Kidney capillary endothelial cell (primary cell): ENCODE measurements around the gene LRRC32.
A peak's percentile ranks its signal among the peaks of the same experiment; 100 is the strongest.
"Not testable (repeated sequence)": the region's sequence is repeated elsewhere in the genome, so short reads cannot be mapped to it uniquely, and the experiment has no call there.

Experiments
- DNase-seq: peaks from one replicate; pipeline ENCODE4 v3.0.0-alpha.2; 2018; ENCODE audit warnings: low spot score

The LRRC32 gene

GRCh38 chr11:76629116-76629852 lies 41.3 kb downstream of the LRRC32 start:
- DNase-seq, result peak; percentile 90

GRCh38 chr11:76628408-76628947 lies 42.1 kb downstream of the LRRC32 start:
- DNase-seq, result no peak

- no peak for DNase-seq
Observed at GRCh38 chr11:76627606-76628005, 42.9 kb downstream of the LRRC32 start.

GRCh38 chr11:76626921-76627401 lies 43.6 kb downstream of the LRRC32 start:
- no peak for DNase-seq

- no peak for DNase-seq
Observed at GRCh38 chr11:76626266-76626665, 44.3 kb downstream of the LRRC32 start.

GRCh38 chr11:76625472-76626186 lies 44.9 kb downstream of the LRRC32 start:
- no peak for DNase-seq

- DNase-seq, result no peak
Observed at GRCh38 chr11:76624500-76625379, 45.8 kb downstream of the LRRC32 start.

- DNase-seq, result no peak
Observed at GRCh38 chr11:76623884-76624419, 46.6 kb downstream of the LRRC32 start.

GRCh38 chr11:76623171-76623883 lies 47.2 kb downstream of the LRRC32 start:
- peak; percentile 67 for DNase-seq

GRCh38 chr11:76622493-76623094 lies 48.0 kb downstream of the LRRC32 start:
- no peak for DNase-seq

GRCh38 chr11:76621868-76622267 lies 48.7 kb downstream of the LRRC32 start:
- DNase-seq, result peak; percentile 39

GRCh38 chr11:76621466-76621865 lies 49.1 kb downstream of the LRRC32 start:
- DNase-seq, result no peak

- no peak for DNase-seq
Observed at GRCh38 chr11:76620489-76620888, 50.1 kb downstream of the LRRC32 start.

- not testable (repeated sequence) for DNase-seq
Observed at GRCh38 chr11:76619801-76620200, 50.7 kb downstream of the LRRC32 start.

GRCh38 chr11:76617553-76618265 lies 52.8 kb downstream of the LRRC32 start:
- DNase-seq, result no peak

GRCh38 chr11:76616676-76617552 lies 53.6 kb downstream of the LRRC32 start:
- no peak for DNase-seq

- peak; percentile 32 for DNase-seq
Observed at GRCh38 chr11:76615950-76616349, 54.6 kb downstream of the LRRC32 start.

- DNase-seq, result peak; percentile 70
Observed at GRCh38 chr11:76614471-76615179, 55.9 kb downstream of the LRRC32 start.
